NCI-H2029 treated with DMSO at 0.1 percent for 48 hours (cell line): Measurements from ENCODE around the gene ATP2B2.

Experiments
- DNase-seq: peaks from one replicate; lab custom pipeline; 2025; lab: John Stamatoyannopoulos, UW

The ATP2B2 gene

GRCh38 chr3:10278501-10278900 is 226.9 kb downstream of the ATP2B2 start:
- no peak for DNase-seq

- DNase-seq, result no peak
Observed at GRCh38 chr3:10277115-10277625, 228.2 kb downstream of the ATP2B2 start.

- DNase-seq, result peak; percentile 53
Observed at GRCh38 chr3:10274601-10275000, 230.8 kb downstream of the ATP2B2 start.
